A549 (cell line): ENCODE data around the gene EYA3. TPM values are rescaled to one million over a fixed set of nuclear protein-coding genes. Genes with fewer than 3 reads are reported as not detected.
A peak's percentile ranks its signal among the peaks of the same experiment; 100 is the strongest.

Experiments used
- ATAC-seq, 2 experiments: fragments of 200-7000 bp in 1 of 2; fragments of >200 bp in 1 of 2; cut with Nextera tagmentation in 1 of 2; cut with Tn5 transposase in 1 of 2; 3 replicates each; pipeline versions ENCODE4 v1.8.0 to v1.9.1; 2018 to 2020; ENCODE audit warnings: mild to moderate bottlenecking in 1 of 2, moderate library complexity in 1 of 2
- CTCF ChIA-PET: fragments of 300-600 bp; sonication (Branson Sonifier 250); formaldehyde crosslinking; extraction: SDS; loops from one replicate; lab custom pipeline; 2021; ENCODE audit warnings: antibody characterized with exemption, inconsistent platforms; lab: Yijun Ruan, JAX
- POLR2A ChIA-PET: fragments of 350-600 bp; formaldehyde crosslinking; extraction: SDS; loops from one replicate; lab custom pipeline; 2021; ENCODE audit warnings: antibody characterized with exemption, inconsistent platforms; lab: Yijun Ruan, JAX
- DNase-seq, 2 experiments: peaks; one replicate each; pipeline versions ENCODE4 v3.0.0 to v3.0.0-alpha.2; 2011 to 2016; ENCODE audit warnings: low read depth in 1 of 2, low spot score in 1 of 2
- FAIRE-seq: peaks from 2 replicates; lab custom pipeline; 2011; peaks lifted over from hg19 to GRCh38; lab: Jason Lieb, UNC
- H3K27ac ChIP-seq, 2 experiments: fragments of >200 bp; sonication (Bioruptor Twin); formaldehyde crosslinking; 3 replicates each; pipeline ENCODE4 v1.5.1; 2016 to 2017
- H3K4me1 ChIP-seq: fragments of >200 bp; sonication (Bioruptor Twin); formaldehyde crosslinking; 3 replicates; pipeline ENCODE4 v1.6.1; 2016
- H3K4me2 ChIP-seq: fragments of >200 bp; sonication (Bioruptor Twin); formaldehyde crosslinking; 3 replicates; pipeline ENCODE4 v1.6.1; 2016
- H3K4me3 ChIP-seq: fragments of >200 bp; sonication (Bioruptor Twin); formaldehyde crosslinking; 3 replicates; pipeline ENCODE4 v1.5.1; 2016
- H3K9me3 ChIP-seq: fragments of >200 bp; sonication (Bioruptor Twin); formaldehyde crosslinking; 3 replicates; pipeline ENCODE4 v1.6.1; 2016
- CTCF ChIP-seq: fragments of >200 bp; sonication (Bioruptor Twin); formaldehyde crosslinking; IDR thresholded peaks from 3 replicates; pipeline ENCODE4 v1.5.1; 2016
- EHF ChIP-seq: fragments of 250-450 bp; sonication (Bioruptor Pico); IDR thresholded peaks from 2 replicates; pipeline ENCODE4 v1.5.0; 2020; ENCODE audit warnings: mild to moderate bottlenecking
- ELK1 ChIP-seq: fragments of 150-350 bp; IDR thresholded peaks from 2 replicates; pipeline ENCODE4 v1.6.1; 2014; ENCODE audit warnings: low read depth, mild to moderate bottlenecking, low read length
- ESRRA ChIP-seq: fragments of 150-350 bp; IDR thresholded peaks from 2 replicates; pipeline ENCODE4 v1.6.1; 2014; ENCODE audit warnings: mild to moderate bottlenecking, low read length, borderline replicate concordance
- FOXS1 ChIP-seq: fragments of 250-450 bp; sonication (Bioruptor Pico); IDR thresholded peaks from 2 replicates; pipeline ENCODE4 v1.5.0; 2020; ENCODE audit warnings: mild to moderate bottlenecking, moderate library complexity
- HEYL ChIP-seq: fragments of 250-450 bp; sonication (Bioruptor Pico); IDR thresholded peaks from 2 replicates; pipeline ENCODE4 v1.8.0; 2021; ENCODE audit warnings: mild to moderate bottlenecking, moderate library complexity
- HOXB5 ChIP-seq: fragments of 250-450 bp; sonication (Bioruptor Pico); IDR thresholded peaks from 2 replicates; pipeline ENCODE4 v1.5.0; 2020; ENCODE audit warnings: mild to moderate bottlenecking, moderate library complexity
- JUN ChIP-seq, 2 experiments: fragments of >200 bp; sonication (Bioruptor Twin); formaldehyde crosslinking; IDR thresholded peaks; 2 replicates in 1 of 2; 3 replicates in 1 of 2; pipeline ENCODE4 v1.6.1; 2016 to 2017
- JUNB ChIP-seq: fragments of >200 bp; sonication (Bioruptor Twin); formaldehyde crosslinking; IDR thresholded peaks from 2 replicates; pipeline ENCODE4 v1.6.1; 2016
- KDM5A ChIP-seq: fragments of 200-600 bp; sonication (generic); IDR thresholded peaks from 2 replicates; pipeline ENCODE4 v1.6.1; 2016; ENCODE audit warnings: antibody characterized with exemption, mild to moderate bottlenecking
- MAFK ChIP-seq: fragments of 450-650 bp; IDR thresholded peaks from 2 replicates; pipeline ENCODE4 v1.6.1; 2014; ENCODE audit not compliant: partially characterized antibody
- MAZ ChIP-seq: fragments of 150-350 bp; IDR thresholded peaks from 2 replicates; pipeline ENCODE4 v1.6.1; 2014; ENCODE audit warnings: antibody characterized with exemption, low read depth, low read length, borderline replicate concordance
- MYC ChIP-seq: IDR thresholded peaks from 2 replicates; pipeline ENCODE4 v1.6.1; 2012; ENCODE audit warnings: mild to moderate bottlenecking, inconsistent platforms, low read length, improper control_type of control experiment, borderline replicate concordance
- NPAS2 ChIP-seq: fragments of 250-450 bp; sonication (Bioruptor Pico); IDR thresholded peaks from 2 replicates; pipeline ENCODE4 v1.8.0; 2022; ENCODE audit warnings: mild to moderate bottlenecking, moderate library complexity, borderline replicate concordance
- RARB ChIP-seq: fragments of 250-450 bp; sonication (Bioruptor Pico); IDR thresholded peaks from 2 replicates; pipeline ENCODE4 v1.8.0; 2021; ENCODE audit warnings: mild to moderate bottlenecking, moderate library complexity
- RCOR1 ChIP-seq: fragments of 150-350 bp; IDR thresholded peaks from 2 replicates; pipeline ENCODE4 v1.6.1; 2014; ENCODE audit warnings: antibody characterized with exemption, low read length, low read depth
- RNF2 ChIP-seq: fragments of 200-600 bp; sonication (generic); IDR thresholded peaks from 2 replicates; pipeline ENCODE4 v1.6.1; 2016; ENCODE audit warnings: low read depth, mild to moderate bottlenecking, antibody characterized with exemption, moderate library complexity, borderline replicate concordance
- WGBS: methylation state at CpG from one replicate; pipeline ENCODE4 v1.1.6; 2017; ENCODE audit errors: missing lambda C conversion rate; 5-methylcytosine and 5-hydroxymethylcytosine counted together
- polyA plus RNA-seq, 4 experiments: library from polyadenylated mRNA; depleted of rRNA in 3 of 4; stranded (reverse); fragments of >200 nt; fragmentation: RNase III in 1 of 4; extraction: RNeasy Plus Mini Kit Qiagen cat#74134 plus additional on column Dnase treatment in 1 of 4; gene quantifications; 2 replicates in 3 of 4; 3 replicates in 1 of 4; pipeline ENCODE4 v1.2.3, GENCODE V29; 2011 to 2017

EYA3 gene
- polyA plus RNA-seq, 2 of the 4 experiments (the other 2 are of a cell fraction), result 5.7 to 9.3 TPM

GRCh38 chr1:27959792-27960603 lies 128.4 kb downstream of the EYA3 start, which contains the start of gene XKR8 (continued):
- TF ChIP-seq RNF2, result no peak
- no peak for TF ChIP-seq ESRRA
- TF ChIP-seq MAFK, result no peak

GRCh38 chr1:27958513-27958912 lies 129.9 kb downstream of the EYA3 start:
- CTCF ChIA-PET, result interaction anchor here (0.7 to 3.5 kb wide), 4 partner anchors 14 to 37 kb away, joined by 3 to 13 read pairs (median 6); no protein-coding TSS in a partner anchor
- ATAC-seq (no peak), DNase-seq (no peak), FAIRE-seq (no peak)
- WGBS, result 88% methylated on average over 15 of the region's 26 CpGs
- Histone ChIP-seq H3K4me1 (peaks cover 14% of the 10 kb centered on the region), H3K4me3 (peak overlapping the region; percentile 54; the same call in 2 of the 3 replicates), H3K4me2 (peak overlapping the region; percentile 66), H3K27ac (peak overlapping the region; percentile 78 to 92; a peak in 3 of 6 replicates), H3K9me3 (no peaks in the 10 kb centered on the region)
- POLR2A ChIA-PET, result no interaction called here
- no peak for TF ChIP-seq MAFK
- TF ChIP-seq JUN (IDR thresholded peaks at IDR 0.05), result no peak
- no peak for TF ChIP-seq EHF
- TF ChIP-seq FOXS1 (CRISPR knock-in tag), result no peak
- no peak for TF ChIP-seq MAZ
- TF ChIP-seq HOXB5, result no peak
- TF ChIP-seq CTCF, result no peak
- TF ChIP-seq NPAS2 (CRISPR knock-in tag), result no peak
- TF ChIP-seq ELK1, result no peak
- TF ChIP-seq KDM5A, result no peak
- TF ChIP-seq MYC, result no peak
- TF ChIP-seq HEYL, result no peak
- TF ChIP-seq RCOR1, result no peak

- Histone ChIP-seq H3K9me3 (no peaks in the 10 kb centered on the region), H3K4me3 (no peak overlapping the region), H3K4me2 (no peak overlapping the region), H3K27ac (no peak overlapping the region), H3K4me1 (peaks cover 14% of the 10 kb centered on the region)
- ChIA-PET CTCF (interaction anchor here (1.2 to 3.5 kb wide), 2 partner anchors 9 to 22 kb away, joined by 4 to 13 read pairs; no protein-coding TSS in a partner anchor), POLR2A (no interaction called here)
- WGBS, result 92% methylated on average over 5 of the region's 5 CpGs
- TF ChIP-seq RARB (CRISPR knock-in tag), result no peak
- DNase-seq (no peak), FAIRE-seq (no peak), ATAC-seq (no peak)
These were observed 130.8 kb downstream of the EYA3 start for GRCh38 chr1:27957655-27958054.

GRCh38 chr1:27956761-27957160 lies 131.6 kb downstream of the EYA3 start:
- no peak for ATAC-seq
- FAIRE-seq, result no peak
- CTCF ChIA-PET, result interaction anchor here (1.2 to 3.5 kb wide), 3 partner anchors 8 to 22 kb away, joined by 3 to 13 read pairs (median 4); no protein-coding TSS in a partner anchor
- TF ChIP-seq JUNB, result no peak
- TF ChIP-seq, all 56 proteins: peak for 0
- DNase-seq, result no peak
- WGBS, result 91% methylated on average over 6 of the region's 6 CpGs
- no peak overlapping the region for H3K4me3 ChIP-seq
- POLR2A ChIA-PET, result no interaction called here
- H3K4me2 ChIP-seq, result no peak overlapping the region
- no peak overlapping the region for H3K27ac ChIP-seq
- peaks cover 14% of the 10 kb centered on the region for H3K4me1 ChIP-seq
- no peaks in the 10 kb centered on the region for H3K9me3 ChIP-seq
